Activated CD4-positive, alpha-beta T cell treated with anti-CD3 and anti-CD28 coated beads for 24 hours (primary cell): Measurements from ENCODE around the gene TIGD1.

Source experiments
- DNase-seq, 2 donors: peaks; one replicate each; pipeline ENCODE4 v3.0.0-alpha.2; 2020; ENCODE audit warnings: low read depth in 2 of 2

The TIGD1 gene

GRCh38 chr2:232523682-232524597 lies 26.4 kb downstream of the TIGD1 start:
- DNase-seq, result peak in 1 of 2 donors; percentile 35

GRCh38 chr2:232523402-232523681 lies 27.0 kb downstream of the TIGD1 start:
- DNase-seq, result no peak

GRCh38 chr2:232522623-232523401 lies 27.5 kb downstream of the TIGD1 start:
- DNase-seq, result no peak

- peak; percentile 56 to 58 for DNase-seq
Measured at GRCh38 chr2:232521959-232522622, 28.3 kb downstream of the TIGD1 start.

- DNase-seq, result no peak
Measured at GRCh38 chr2:232521098-232521497, 29.3 kb downstream of the TIGD1 start.

GRCh38 chr2:232520489-232520888 lies 29.9 kb downstream of the TIGD1 start:
- DNase-seq, result no peak

- no peak for DNase-seq
Measured at GRCh38 chr2:232519581-232520438, 30.5 kb downstream of the TIGD1 start, which contains the start of gene PRSS56. PRSS56 (plus strand) TSS chr2:232520388; CDS start chr2:232520599, 211 bp downstream.

GRCh38 chr2:232518844-232519243 lies 31.5 kb downstream of the TIGD1 start:
- DNase-seq, result no peak

GRCh38 chr2:232516551-232516950 lies 33.8 kb downstream of the TIGD1 start:
- DNase-seq, result no peak

GRCh38 chr2:232515639-232516038 lies 34.7 kb downstream of the TIGD1 start:
- DNase-seq, result no peak

GRCh38 chr2:232513353-232513752 lies 37.0 kb downstream of the TIGD1 start:
- no peak for DNase-seq

GRCh38 chr2:232512602-232513001 lies 37.8 kb downstream of the TIGD1 start:
- no peak for DNase-seq

GRCh38 chr2:232511336-232511890 lies 38.9 kb downstream of the TIGD1 start:
- no peak for DNase-seq

GRCh38 chr2:232508251-232508650 lies 42.1 kb downstream of the TIGD1 start:
- DNase-seq, result no peak

GRCh38 chr2:232506709-232507108 lies 43.6 kb downstream of the TIGD1 start:
- no peak for DNase-seq

- no peak for DNase-seq
Measured at GRCh38 chr2:232505856-232506255, 44.5 kb downstream of the TIGD1 start.

GRCh38 chr2:232504438-232504837 lies 45.9 kb downstream of the TIGD1 start:
- no peak for DNase-seq

- DNase-seq, result no peak
Measured at GRCh38 chr2:232503809-232504323, 46.5 kb downstream of the TIGD1 start.

GRCh38 chr2:232502911-232503808 lies 47.2 kb downstream of the TIGD1 start:
- DNase-seq, result peak in 1 of 2 donors; percentile 34

GRCh38 chr2:232502511-232502910 lies 47.8 kb downstream of the TIGD1 start:
- no peak for DNase-seq
